Erythroblast (primary cell): ENCODE measurements around the gene PADI4.
"Not testable (repeated sequence)": the region's sequence is repeated elsewhere in the genome, so short reads cannot be mapped to it uniquely, and the experiment has no call there.

Source experiments
- DNase-seq, 2 experiments: peaks; one replicate each; lab custom pipeline; 2025; lab: John Stamatoyannopoulos, UW
- GATA1 ChIP-seq: IDR thresholded peaks from 2 replicates; pipeline ENCODE4 v1.6.1; 2011; ENCODE audit warnings: low read depth, mild to moderate bottlenecking, control low read depth, low read length, moderate library complexity
- POLR2A ChIP-seq: IDR thresholded peaks from 2 replicates; pipeline ENCODE4 v1.6.1; 2011; ENCODE audit warnings: mild to moderate bottlenecking, low read length

The PADI4 gene

GRCh38 chr1:17310068-17310640 is 2.2 kb downstream of the PADI4 start:
- TF ChIP-seq POLR2A (no peak), GATA1 (no peak)
- no peak for DNase-seq

DNA sequence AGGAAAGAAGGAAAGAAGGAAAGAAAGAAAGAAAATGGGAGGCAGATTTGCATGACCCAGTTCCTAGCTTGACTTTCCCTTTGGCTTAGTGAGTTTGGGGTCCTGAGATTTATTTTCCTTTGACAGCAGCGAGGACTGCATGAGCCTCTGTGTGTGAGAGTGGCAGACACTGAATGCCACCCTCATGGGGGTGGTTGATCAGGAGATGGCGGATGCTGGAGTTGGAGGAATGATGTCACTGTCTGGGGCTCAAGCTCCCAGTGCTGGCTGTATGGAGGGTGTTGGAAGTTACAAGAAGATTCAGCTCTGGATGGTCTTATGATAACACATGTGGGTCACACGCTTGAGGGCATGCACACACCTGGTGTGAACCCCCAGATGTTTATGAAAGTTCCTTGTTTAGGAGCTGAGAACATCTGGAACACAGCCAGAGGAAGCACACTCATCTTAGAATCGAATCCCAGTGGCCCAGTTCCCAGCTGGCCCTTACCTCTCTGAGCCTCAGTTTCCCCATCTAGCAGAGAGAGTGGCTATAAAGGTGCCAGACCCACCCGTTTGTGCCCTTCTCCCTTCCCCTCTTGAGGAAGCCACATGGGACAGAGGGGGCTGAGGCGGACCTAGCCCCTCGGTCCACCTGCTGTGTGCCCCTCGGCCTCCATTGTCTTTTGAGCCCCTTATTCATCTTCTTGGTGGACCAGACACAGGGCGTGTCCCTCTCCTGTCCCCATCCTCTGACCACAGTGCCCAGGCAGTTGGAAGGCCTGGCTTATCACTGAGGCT is 5.7 kb downstream of the PADI4 start:
- TF ChIP-seq POLR2A (no peak), GATA1 (no peak)
- DNase-seq, result no peak

DNA sequence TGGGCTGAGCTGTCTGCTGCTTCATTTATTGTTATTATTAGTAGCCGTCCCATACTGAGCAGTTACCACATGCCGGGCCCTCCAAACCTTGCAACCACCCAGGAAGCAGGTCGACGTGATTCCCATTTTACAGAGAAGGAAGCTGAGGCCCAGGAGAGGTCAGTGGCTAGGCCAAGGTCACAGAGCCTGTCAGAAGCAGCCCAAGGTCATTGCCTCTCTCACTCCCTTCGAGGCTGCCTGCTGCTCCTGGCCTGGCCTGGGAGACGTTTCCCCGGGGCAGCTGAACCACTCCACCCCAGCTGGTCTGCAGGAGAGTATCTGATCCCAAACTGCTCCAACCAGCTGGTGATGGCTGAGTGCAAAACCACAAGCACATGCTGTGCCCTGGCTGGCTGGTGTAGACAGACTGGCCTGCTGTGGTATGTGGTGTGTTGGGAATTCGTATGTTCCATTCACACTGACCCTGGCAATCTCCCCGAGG is 6.5 kb downstream of the PADI4 start:
- TF ChIP-seq POLR2A (no peak), GATA1 (no peak)
- no peak for DNase-seq

- no peak for DNase-seq
- TF ChIP-seq GATA1, result no peak
- TF ChIP-seq POLR2A, result no peak
Measured at GRCh38 chr1:17315542-17316130, 7.6 kb downstream of the PADI4 start.

GRCh38 chr1:17316704-17317103 is 8.7 kb downstream of the PADI4 start:
- no peak for DNase-seq
- TF ChIP-seq POLR2A, result no peak
- no peak for TF ChIP-seq GATA1

DNA sequence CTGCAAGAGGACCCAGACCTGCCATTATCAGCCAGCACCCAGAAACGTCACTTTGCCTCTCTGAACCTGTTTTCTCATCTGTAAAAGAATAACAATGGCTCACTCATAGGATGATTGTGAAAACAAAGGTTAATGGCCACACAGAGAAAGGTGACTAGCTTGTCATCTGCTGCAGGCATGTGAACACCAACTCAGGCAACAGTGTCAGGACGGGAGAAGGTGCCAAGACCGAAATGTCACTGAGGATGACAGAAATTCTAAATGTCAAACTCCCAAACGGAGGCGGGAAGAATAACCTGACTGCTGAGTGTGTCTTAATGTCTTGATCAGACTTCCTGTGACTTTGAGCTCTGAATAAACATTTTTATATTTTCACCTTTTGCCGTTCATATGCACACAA is 10.3 kb downstream of the PADI4 start:
- no peak for TF ChIP-seq GATA1
- TF ChIP-seq POLR2A, result no peak

GRCh38 chr1:17319561-17320350 is 11.8 kb downstream of the PADI4 start:
- DNase-seq, result no peak
- TF ChIP-seq GATA1 (no peak), POLR2A (no peak)

More for the DNA sequence above, 10.3 kb downstream of the PADI4 start:
- no peak for DNase-seq

GRCh38 chr1:17321857-17322390 is 13.9 kb downstream of the PADI4 start:
- DNase-seq, result not testable (repeated sequence)

DNA sequence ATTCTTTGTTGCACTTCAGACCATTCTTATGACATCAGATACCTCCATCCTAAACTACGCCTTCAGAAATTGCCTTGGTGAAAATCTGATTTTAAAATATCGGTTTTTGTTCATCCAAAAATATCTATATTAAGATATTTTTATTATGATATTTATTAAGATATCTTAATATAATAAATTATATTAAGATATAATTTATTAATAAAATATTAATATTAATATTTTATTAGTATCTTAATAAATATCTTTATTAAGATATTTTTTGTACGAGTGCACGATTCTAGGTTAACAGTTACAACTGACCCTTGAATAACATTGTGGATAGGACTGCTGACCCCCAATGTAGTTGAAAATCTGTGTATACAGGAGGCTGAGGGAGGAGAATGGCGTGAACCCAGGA is 20.9 kb downstream of the PADI4 start:
- no peak for DNase-seq
- TF ChIP-seq GATA1 (no peak), POLR2A (no peak)

- TF ChIP-seq GATA1 (no peak), POLR2A (no peak)
- no peak for DNase-seq
Measured at GRCh38 chr1:17329610-17330009, 21.6 kb downstream of the PADI4 start.

DNA sequence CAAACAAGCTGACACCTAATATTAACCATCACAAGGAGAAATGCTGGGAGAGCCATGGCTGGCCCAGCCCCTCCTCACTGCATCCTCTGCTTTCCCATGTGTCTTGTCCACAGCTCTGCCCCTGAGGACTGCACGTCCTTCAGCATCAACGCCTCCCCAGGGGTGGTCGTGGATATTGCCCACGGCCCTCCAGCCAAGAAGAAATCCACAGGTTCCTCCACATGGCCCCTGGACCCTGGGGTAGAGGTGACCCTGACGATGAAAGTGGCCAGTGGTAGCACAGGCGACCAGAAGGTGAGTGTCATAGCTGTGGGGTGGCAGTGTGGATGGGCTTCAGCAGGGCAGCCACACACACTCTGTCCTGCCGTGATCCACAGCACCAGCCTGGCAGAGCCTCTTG is 22.9 kb downstream of the PADI4 start:
- DNase-seq, result no peak
- TF ChIP-seq POLR2A, result no peak
- TF ChIP-seq GATA1, result no peak

GRCh38 chr1:17333081-17333480 is 25.1 kb downstream of the PADI4 start:
- TF ChIP-seq GATA1, result no peak
- TF ChIP-seq POLR2A, result no peak
- no peak for DNase-seq
